K562 (cell line): ENCODE results near the gene GNAT3. TPM values are rescaled to one million over a fixed set of nuclear protein-coding genes. Genes with fewer than 3 reads are reported as not detected.

Source experiments
- ATAC-seq: fragments of 200-7000 bp; cut with Tn5 transposase; 3 replicates; pipeline ENCODE4 v1.9.1; 2020; ENCODE audit warnings: moderate library complexity
- BruUV-seq: library from RNA; stranded (reverse); fragments of 400-500 nt; replicated peaks from 2 replicates; lab custom pipeline; 2021; lab: Mats Ljungman, UMichigan
- CTCF ChIA-PET: fragments of 300-600 bp; formaldehyde crosslinking; extraction: SDS; loops from one replicate; lab custom pipeline; 2021; ENCODE audit warnings: low intra/inter-chr PET ratio; lab: Yijun Ruan, JAX
- POLR2A ChIA-PET: fragments of 300-600, 350-650 bp; sonication (Branson Sonifier 250); formaldehyde crosslinking; extraction: SDS; loops from one replicate; lab custom pipeline; 2021; ENCODE audit warnings: antibody characterized with exemption, inconsistent platforms; lab: Yijun Ruan, JAX
- DNase-seq, 4 experiments: peaks; one replicate each; pipeline versions ENCODE4 v3.0.0 to v3.0.0-alpha.2; 2011 to 2018; ENCODE audit warnings: low spot score in 3 of 4, mixed read lengths in 3 of 4; ENCODE audit errors: extremely low read depth in 1 of 4
- FAIRE-seq: peaks from 2 replicates; lab custom pipeline; 2011; peaks lifted over from hg19 to GRCh38; lab: Jason Lieb, UNC
- H2AFZ ChIP-seq: 2 replicates; pipeline ENCODE4 v1.6.0; 2011; ENCODE audit warnings: low read depth, low read length, control low read depth, inconsistent platforms
- H3K27ac ChIP-seq: fragments of 200-600 bp; 3 replicates; pipeline ENCODE4 v1.8.0; 2011; ENCODE audit warnings: low read depth, mild to moderate bottlenecking, control low read depth, inconsistent platforms, low read length, moderate library complexity, mixed read lengths; ENCODE audit errors: extremely low read depth
- H3K27me3 ChIP-seq, 2 experiments: fragments of 300-600 bp in 1 of 2; 2 replicates in 1 of 2; 3 replicates in 1 of 2; pipeline versions ENCODE4 v1.6.0 to v1.8.0; 2011; ENCODE audit warnings: inconsistent platforms in 2 of 2, low read length in 2 of 2, mild to moderate bottlenecking in 1 of 2, mixed read lengths in 1 of 2, moderate library complexity in 1 of 2; ENCODE audit not compliant: control insufficient read depth in 2 of 2, insufficient read depth in 2 of 2
- H3K36me3 ChIP-seq: fragments of 300-600 bp; 3 replicates; pipeline ENCODE4 v1.8.0; 2011; ENCODE audit warnings: mild to moderate bottlenecking, low read length, inconsistent platforms; ENCODE audit not compliant: control insufficient read depth, insufficient read depth
- H3K4me1 ChIP-seq, 2 experiments: fragments of 200-600 bp in 1 of 2; replicated peaks in 1 of 2; 2 replicates in 1 of 2; 3 replicates in 1 of 2; pipeline versions ENCODE4 v1.5.1 to v1.8.0; 2011; ENCODE audit warnings: inconsistent platforms in 2 of 2, low read length in 2 of 2, mild to moderate bottlenecking in 1 of 2, mixed read lengths in 1 of 2, moderate library complexity in 1 of 2; ENCODE audit not compliant: control insufficient read depth in 2 of 2, insufficient read depth in 2 of 2
- H3K4me2 ChIP-seq: 2 replicates; pipeline ENCODE4 v1.6.1; 2011; ENCODE audit warnings: low read length, control low read depth, inconsistent platforms, mixed read lengths; ENCODE audit not compliant: insufficient read depth
- H3K4me3 ChIP-seq: fragments of 200-600 bp; sonication (generic), shearing (Covaris generic); 2 replicates; pipeline ENCODE4 v1.5.1; 2016; ENCODE audit warnings: control low read depth, inconsistent platforms
- H3K79me2 ChIP-seq: fragments of 200-600 bp; 3 replicates; pipeline ENCODE4 v1.8.0; 2011; ENCODE audit warnings: low read length, inconsistent platforms; ENCODE audit not compliant: control insufficient read depth, insufficient read depth
- H3K9ac ChIP-seq, 2 experiments: 2 replicates each; pipeline versions ENCODE4 v1.6.0 to v1.6.1; 2011; ENCODE audit warnings: low read depth in 2 of 2, low read length in 2 of 2, control low read depth in 1 of 2, inconsistent platforms in 1 of 2, mild to moderate bottlenecking in 1 of 2, mixed read lengths in 1 of 2; ENCODE audit not compliant: insufficient read depth in 1 of 2
- H3K9me1 ChIP-seq: one replicate; pipeline ENCODE4 v1.6.0; 2011; ENCODE audit warnings: inconsistent platforms, mild to moderate bottlenecking, low read length, moderate library complexity; ENCODE audit not compliant: control insufficient read depth, insufficient read depth
- H3K9me3 ChIP-seq: replicated peaks from 2 replicates; pipeline ENCODE4 v1.5.1; 2011; ENCODE audit warnings: low read depth, low read length, inconsistent platforms; ENCODE audit not compliant: control insufficient read depth, insufficient read depth
- H4K20me1 ChIP-seq: replicated peaks from 2 replicates; pipeline ENCODE4 v1.6.1; 2011; ENCODE audit warnings: low read length, inconsistent platforms, mixed read lengths; ENCODE audit not compliant: control insufficient read depth, insufficient read depth
- CREB1 ChIP-seq, 2 experiments: sonication (generic) in 1 of 2; formaldehyde crosslinking in 1 of 2; IDR thresholded peaks; 2 replicates each; pipeline versions ENCODE4 v1.6.1 to v1.8.0; 2012 to 2022; ENCODE audit warnings: inconsistent platforms in 1 of 2, mild to moderate bottlenecking in 1 of 2, missing genetic modification reagents in 1 of 2, moderate library complexity in 1 of 2
- FIP1L1 ChIP-seq: fragments of 200-400 bp; formaldehyde crosslinking; IDR thresholded peaks from 2 replicates; pipeline ENCODE4 v1.6.1; 2018; ENCODE audit warnings: mild to moderate bottlenecking, low read depth, low read length; ENCODE audit not compliant: poor library complexity, severe bottlenecking
- FOXK2 ChIP-seq, 2 experiments: fragments of 450-650 bp; IDR thresholded peaks in 1 of 2; conservative IDR thresholded peaks in 1 of 2; 2 replicates each; pipeline ENCODE4 v1.6.1; 2016; ENCODE audit warnings: low read depth in 2 of 2, mild to moderate bottlenecking in 1 of 2
- MCM2 ChIP-seq: fragments of 450-650 bp; IDR thresholded peaks from 2 replicates; pipeline ENCODE4 v1.6.1; 2017; ENCODE audit warnings: low read depth, mild to moderate bottlenecking
- MTA2 ChIP-seq: fragments of 450-650 bp; IDR thresholded peaks from 2 replicates; pipeline ENCODE4 v1.6.1; 2016; ENCODE audit warnings: low read depth
- SRF ChIP-seq, 2 experiments: fragments of 250-450, 450-650 bp in 1 of 2; sonication (Bioruptor Pico) in 1 of 2; sonication (generic) in 1 of 2; formaldehyde crosslinking; IDR thresholded peaks; 2 replicates each; pipeline versions ENCODE4 v1.5.0 to v1.5.1; 2020 to 2022; ENCODE audit warnings: mild to moderate bottlenecking in 1 of 2, missing genetic modification reagents in 1 of 2
- TRIM28 ChIP-seq: fragments of 450-650 bp; IDR thresholded peaks from 2 replicates; pipeline ENCODE4 v1.6.1; 2017
- TSC22D4 ChIP-seq: fragments of 450-650 bp; IDR thresholded peaks from 2 replicates; pipeline ENCODE4 v1.6.1; 2016; ENCODE audit warnings: missing genetic modification characterization, missing biosample characterization, control low read depth
- ZBTB7A ChIP-seq: IDR thresholded peaks from 2 replicates; pipeline ENCODE4 v1.6.1; 2011; ENCODE audit warnings: low read depth, mild to moderate bottlenecking, low read length, moderate library complexity, borderline replicate concordance; ENCODE audit not compliant: control insufficient read depth
- ZNF121 ChIP-seq: sonication (generic); formaldehyde crosslinking; conservative IDR thresholded peaks from 2 replicates; pipeline ENCODE4 v1.8.0; 2022; ENCODE audit warnings: missing genetic modification reagents
- ZNF318 ChIP-seq, 2 experiments: fragments of 450-650 bp; IDR thresholded peaks; 2 replicates each; pipeline ENCODE4 v1.6.1; 2016; ENCODE audit warnings: mild to moderate bottlenecking in 2 of 2, borderline replicate concordance in 1 of 2, low read depth in 1 of 2, moderate library complexity in 1 of 2
- ZNF384 ChIP-seq: IDR thresholded peaks from 2 replicates; pipeline ENCODE4 v1.6.1; 2012; ENCODE audit warnings: low read depth, low read length, improper control_type of control experiment
- ZNF766 ChIP-seq: fragments of 200-800 bp; sonication (Bioruptor generic); conservative IDR thresholded peaks from 2 replicates; pipeline ENCODE4 v1.6.1; 2016; ENCODE audit warnings: missing genetic modification characterization, missing compliant biosample characterization
- WGBS: fragments of 100-300 bp; shearing (Covaris generic); methylation state at CpG from one replicate; pipeline ENCODE4 v1.1.6; 2016; ENCODE audit warnings: low coverage, mixed read lengths; ENCODE audit not compliant: insufficient coverage; ENCODE audit errors: missing lambda C conversion rate; 5-methylcytosine and 5-hydroxymethylcytosine counted together
- in situ Hi-C: fragments of 300-500 bp; cut with MboI; formaldehyde crosslinking; loops from 4 replicates; pipeline ENCODE4 v1.15.0; 2018; ENCODE audit warnings: inconsistent platforms, mixed read lengths
- intact Hi-C: fragments of 100-400 bp; cut with micrococcal nuclease; formaldehyde crosslinking; loops from 2 replicates; pipeline ENCODE4 v1.14.2; 2022
- polyA plus RNA-seq, 8 experiments: library from polyadenylated mRNA; depleted of rRNA in 4 of 8; stranded (reverse) in 5 of 8; unstranded in 3 of 8; fragments of >200 nt; fragmentation: Nextera tagmentation in 2 of 8; fragmentation: Illumina TruSeq in 1 of 8; extraction: Ambion mirVana in 2 of 8; extraction: Trizol in 1 of 8; gene quantifications; 2 replicates each; pipeline versions ENCODE4 v1.2.1 to v1.2.3, GENCODE V29; 2011 to 2014; ENCODE audit warnings: inconsistent platforms in 1 of 8, missing spikeins in 1 of 8
- total RNA-seq, 7 experiments: library from RNA; depleted of rRNA in 6 of 7; stranded (reverse); fragments of >200 nt in 6 of 7; fragmentation: Illumina TruSeq in 2 of 7; extraction: Trizol in 2 of 7; gene quantifications; 2 replicates each; pipeline versions ENCODE4 v1.2.1 to v1.2.3, GENCODE V29; 2011 to 2021; ENCODE audit warnings: low replicate concordance in 1 of 7
- TF ChIP-seq, protein P1 (sequence below): IDR thresholded peaks from 2 replicates; pipeline ENCODE4 v1.6.1; 2016; ENCODE audit warnings: missing genetic modification characterization, missing compliant biosample characterization

Gene GNAT3
- total and polyA plus RNA-seq, 9 of the 15 experiments (the other 6 are each of a cell fraction or from before 2014, with no cell fraction given) = not detected

DNA sequence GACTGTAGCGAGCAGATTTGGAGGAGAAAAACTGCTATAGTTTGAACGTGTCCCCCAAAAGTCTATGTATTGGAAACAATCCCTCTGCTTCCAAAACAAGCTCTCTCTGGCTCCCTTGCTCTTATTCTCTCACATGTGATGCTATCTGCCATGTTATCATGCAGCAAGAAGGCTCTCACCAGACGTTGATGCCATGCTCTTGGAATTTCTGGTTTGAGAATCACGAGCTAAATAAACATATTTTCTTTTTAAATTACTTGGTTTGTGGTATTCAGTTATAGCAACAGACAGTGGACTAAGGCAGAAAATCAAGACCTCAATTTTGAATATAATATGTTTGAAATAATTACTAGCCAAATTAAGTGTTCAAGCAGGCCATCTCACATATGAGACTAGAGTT, 17.5 kb upstream of the GNAT3 start:
- 3% methylated on average over 4 of the region's 4 CpGs for WGBS
- no peaks in the 10 kb centered on the region for H4K20me1 ChIP-seq
- no peaks in the 10 kb centered on the region for H3K9me3 ChIP-seq
- ChIA-PET POLR2A (no interaction called here), CTCF (no interaction called here)
- H3K27ac ChIP-seq = no peak overlapping the region
- H3K9ac ChIP-seq = no peak overlapping the region
- no peaks in the 10 kb centered on the region for H3K36me3 ChIP-seq
- no peaks in the 10 kb centered on the region for H3K27me3 ChIP-seq
- H3K4me1 ChIP-seq = no peaks in the 10 kb centered on the region
- no peak overlapping the region for H3K4me3 ChIP-seq
- in situ Hi-C loops = no loop called here
- ATAC-seq (no peak), FAIRE-seq (no peak), DNase-seq (no peak)
- H3K79me2 ChIP-seq = no peaks in the 10 kb centered on the region
- BruUV-seq = no TSS peak
- no peaks in the 10 kb centered on the region for H3K9me1 ChIP-seq
- no peak overlapping the region for H2AFZ ChIP-seq
- intact Hi-C loops = no loop called here
- no peak overlapping the region for H3K4me2 ChIP-seq
- TF ChIP-seq FOXK2 (conservative IDR thresholded peaks at IDR 0.05 in 1 of 2, IDR thresholded peaks at IDR 0.05 in 1 of 2; ENCODE audit: low read depth in 2 of 2) (no peak), ZNF766 (CRISPR knock-in tag) (no peak), ZNF384 (no peak), TSC22D4 (tag) (no peak), ZBTB7A (no peak), ZNF318 (IDR thresholded peaks at IDR 0.05; ENCODE audit: borderline replicate concordance in 1 of 2, low read depth in 1 of 2) (no peak), SRF (CRISPR knock-in tag; IDR thresholded peaks at IDR 0.05) (no peak), MTA2 (no peak), CREB1 (IDR thresholded peaks at IDR 0.05) (no peak), CREB1 (CRISPR knock-in tag; IDR thresholded peaks at IDR 0.05) (no peak), ZNF121 (CRISPR knock-in tag) (no peak), FIP1L1 (no peak), TRIM28 (no peak), MCM2 (no peak)
- TF ChIP-seq, protein P1, sequence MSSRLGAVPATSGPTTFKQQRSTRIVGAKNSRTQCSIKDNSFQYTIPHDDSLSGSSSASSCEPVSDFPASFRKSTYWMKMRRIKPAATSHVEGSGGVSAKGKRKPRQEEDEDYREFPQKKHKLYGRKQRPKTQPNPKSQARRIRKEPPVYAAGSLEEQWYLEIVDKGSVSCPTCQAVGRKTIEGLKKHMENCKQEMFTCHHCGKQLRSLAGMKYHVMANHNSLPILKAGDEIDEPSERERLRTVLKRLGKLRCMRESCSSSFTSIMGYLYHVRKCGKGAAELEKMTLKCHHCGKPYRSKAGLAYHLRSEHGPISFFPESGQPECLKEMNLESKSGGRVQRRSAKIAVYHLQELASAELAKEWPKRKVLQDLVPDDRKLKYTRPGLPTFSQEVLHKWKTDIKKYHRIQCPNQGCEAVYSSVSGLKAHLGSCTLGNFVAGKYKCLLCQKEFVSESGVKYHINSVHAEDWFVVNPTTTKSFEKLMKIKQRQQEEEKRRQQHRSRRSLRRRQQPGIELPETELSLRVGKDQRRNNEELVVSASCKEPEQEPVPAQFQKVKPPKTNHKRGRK (tag) = no peak
